ENCODE results near the gene TTC28.
"Not testable (repeated sequence)": the region's sequence is repeated elsewhere in the genome, so short reads cannot be mapped to it uniquely, and the experiment has no call there.

TTC28 gene

DNA sequence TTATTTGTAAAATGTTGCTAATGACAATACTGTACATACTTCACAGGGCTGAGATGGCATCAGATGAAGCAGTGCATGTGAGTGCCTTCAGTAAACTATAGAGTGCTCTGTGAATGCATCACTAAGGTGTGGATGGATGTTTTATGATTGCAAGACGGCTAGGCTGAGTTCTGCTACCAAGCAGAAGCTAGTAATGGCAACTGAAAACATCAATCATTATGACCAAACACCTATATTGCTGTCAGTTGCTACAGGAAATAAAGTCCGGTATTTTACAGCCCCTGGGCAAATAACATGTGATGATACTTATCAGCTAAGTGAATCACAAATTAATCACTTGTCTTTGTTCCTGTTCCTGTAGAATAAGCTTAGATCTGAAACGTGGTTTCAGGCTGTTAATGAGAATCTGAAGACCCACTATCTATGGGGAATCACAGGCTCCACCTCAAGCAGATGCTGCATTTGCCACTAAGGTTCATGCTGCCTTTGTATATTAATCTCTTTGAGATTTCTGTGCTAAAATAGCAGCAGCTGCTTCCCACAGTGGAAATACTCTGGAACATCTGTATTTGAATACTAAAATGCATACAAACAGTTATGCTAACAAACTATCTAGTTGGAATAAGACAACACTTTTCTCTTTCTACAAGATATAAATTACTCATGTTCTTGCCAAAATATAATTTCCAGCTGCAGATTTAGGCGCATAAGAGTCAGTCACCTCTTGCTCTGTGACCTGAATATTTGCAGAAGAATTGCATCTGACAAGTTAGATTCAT, 506.6 kb downstream of the TTC28 start:
- DNase-seq, result no peak

GRCh38 chr22:28171712-28172111, 507.9 kb downstream of the TTC28 start:
- DNase-seq, result no peak

- no peak for DNase-seq
Measured at GRCh38 chr22:28171115-28171514, 508.5 kb downstream of the TTC28 start.

DNA sequence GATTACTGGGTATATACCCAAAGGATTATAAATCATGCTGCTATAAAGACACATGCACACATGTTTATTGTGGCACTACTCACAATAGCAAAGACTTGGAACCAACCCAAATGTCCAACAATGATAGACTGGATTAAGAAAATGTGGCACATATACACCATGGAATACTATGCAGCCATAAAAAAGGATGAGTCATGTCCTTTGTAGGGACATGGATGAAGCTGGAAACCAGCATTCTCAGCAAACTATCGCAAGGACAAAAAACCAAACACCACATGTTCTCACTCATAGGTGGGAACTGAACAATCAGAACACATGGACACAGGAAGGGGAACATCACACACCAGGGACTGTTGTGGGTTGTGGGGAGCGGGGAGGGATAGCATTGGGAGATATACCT, 510.3 kb downstream of the TTC28 start:
- not testable (repeated sequence) for DNase-seq

DNA sequence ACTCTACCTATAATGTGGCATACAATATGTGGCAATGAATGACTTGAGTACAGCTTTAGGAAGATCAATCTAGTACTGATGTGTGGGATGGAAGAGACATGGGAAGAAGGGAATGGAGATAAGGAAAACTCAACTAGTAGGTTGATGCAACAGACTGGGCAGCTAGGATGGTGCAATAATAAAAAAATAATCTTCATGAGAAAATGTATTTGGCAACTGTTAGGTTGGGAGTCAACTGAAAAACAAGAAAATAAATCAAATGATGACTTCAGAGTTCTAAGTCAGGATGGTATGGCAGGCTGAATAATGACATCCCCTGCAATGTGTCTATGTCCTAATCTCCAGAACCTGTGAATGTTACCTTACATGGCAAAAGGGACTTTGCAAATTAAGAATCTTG, 523.8 kb downstream of the TTC28 start:
- DNase-seq, result no peak

DNA sequence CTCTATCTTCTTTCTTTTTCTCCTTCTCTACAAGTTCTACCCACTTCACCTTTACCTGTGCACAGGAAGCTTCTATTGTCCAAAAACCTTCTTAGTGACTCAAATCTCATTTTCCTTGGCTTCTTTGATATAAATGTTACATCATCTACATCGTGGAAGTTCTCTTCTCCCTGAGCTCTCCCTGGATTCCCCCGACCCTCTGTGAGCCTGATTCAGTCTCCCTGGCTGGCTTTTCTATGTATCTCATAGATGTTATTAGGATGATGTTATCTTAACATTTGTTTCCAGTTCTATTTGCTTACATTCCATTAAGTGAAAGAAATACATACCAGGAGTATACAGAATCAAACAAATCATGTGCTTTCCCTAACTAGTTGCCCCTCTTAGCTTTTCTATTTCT, 524.8 kb downstream of the TTC28 start:
- DNase-seq, result no peak

- DNase-seq, result no peak
Measured at GRCh38 chr22:28151151-28151816, 528.4 kb downstream of the TTC28 start.

DNA sequence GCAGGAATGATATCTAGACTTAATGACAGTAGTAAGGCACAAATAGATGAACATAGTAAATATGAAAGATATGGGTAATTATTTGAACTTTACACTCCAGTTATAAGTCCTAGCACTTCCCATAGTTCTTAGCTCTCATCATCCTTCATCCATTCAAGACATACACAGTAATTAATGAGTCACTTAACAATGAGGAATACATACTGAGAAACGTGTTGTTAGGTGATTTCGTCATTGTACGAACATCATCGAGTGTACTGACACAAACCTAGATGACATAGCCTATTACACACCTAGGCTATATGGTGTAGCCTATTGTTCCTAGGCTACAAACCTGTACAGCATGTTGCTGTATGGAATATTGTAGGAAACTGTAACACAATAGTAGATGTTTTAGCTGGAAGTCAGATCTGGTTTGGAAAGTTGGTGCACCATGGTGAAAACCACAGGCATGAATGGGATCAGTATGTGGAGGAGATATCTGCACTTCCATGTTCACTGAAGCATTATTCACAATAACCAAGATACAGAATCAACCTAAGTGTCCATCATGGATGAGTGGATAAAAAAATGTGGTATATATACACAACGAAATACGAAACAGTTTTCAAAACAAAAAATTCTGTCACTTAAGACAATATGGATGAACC, 530.7 kb downstream of the TTC28 start:
- DNase-seq, result no peak

DNA sequence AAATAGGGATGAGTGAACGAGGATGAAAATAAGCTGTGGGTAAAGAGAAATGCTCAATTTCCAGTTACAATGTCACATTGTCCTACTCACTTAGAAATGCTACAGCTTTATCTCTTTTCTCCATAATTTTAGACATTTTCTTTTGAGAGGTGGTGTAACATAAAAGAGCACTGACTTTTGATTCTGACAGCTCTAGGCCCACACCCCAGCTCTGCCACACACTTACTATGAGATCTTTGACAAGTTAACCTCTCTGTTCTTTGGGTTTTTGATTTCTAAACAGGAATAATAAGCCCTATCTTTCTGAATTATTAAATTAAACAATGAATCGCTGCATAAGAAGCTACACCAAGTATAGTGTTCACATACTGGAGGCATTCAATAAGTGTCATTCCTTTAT, 532.2 kb downstream of the TTC28 start:
- no peak for DNase-seq

GRCh38 chr22:28146401-28147314, 533.0 kb downstream of the TTC28 start:
- no peak for DNase-seq

DNA sequence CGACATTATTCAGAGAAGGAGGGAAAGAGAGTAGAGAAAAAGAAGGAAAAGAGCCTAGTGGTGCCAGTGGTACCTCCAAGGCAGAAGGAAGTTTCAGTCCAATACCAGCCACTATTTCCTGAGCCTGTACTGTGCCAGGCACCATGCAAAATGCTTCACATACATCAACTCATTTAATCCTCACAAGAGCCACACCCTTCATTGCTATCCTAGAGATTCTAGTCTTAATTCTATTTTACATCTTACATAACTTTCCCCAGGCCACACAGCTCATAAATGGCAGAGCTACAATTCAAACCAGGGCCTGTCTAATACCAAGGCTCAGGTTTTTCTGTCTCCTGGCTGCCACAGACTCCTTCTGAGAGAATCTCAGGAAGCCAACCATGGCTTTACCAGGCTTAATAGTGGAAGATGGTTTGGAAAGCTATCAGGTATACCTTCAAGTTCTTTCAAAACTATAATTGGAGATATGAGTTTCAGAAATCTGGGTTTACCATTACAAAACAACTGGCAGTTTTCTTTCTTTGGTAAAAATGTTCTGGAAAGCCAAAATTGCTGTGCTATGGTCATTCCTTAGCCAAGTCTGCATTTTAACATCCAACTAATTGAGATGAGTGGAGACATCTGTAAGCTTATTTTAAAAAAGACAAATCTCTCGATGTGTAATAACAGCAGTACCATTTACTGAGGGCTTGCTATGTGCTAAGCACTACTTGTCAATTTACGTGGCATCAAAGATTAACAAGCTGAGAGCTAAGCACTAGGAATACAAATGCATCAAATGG, 535.5 kb downstream of the TTC28 start:
- no peak for DNase-seq

GRCh38 chr22:28143241-28143865, 536.3 kb downstream of the TTC28 start:
- no peak for DNase-seq

- no peak for DNase-seq
Measured at GRCh38 chr22:28142361-28142961, 537.2 kb downstream of the TTC28 start.

DNA sequence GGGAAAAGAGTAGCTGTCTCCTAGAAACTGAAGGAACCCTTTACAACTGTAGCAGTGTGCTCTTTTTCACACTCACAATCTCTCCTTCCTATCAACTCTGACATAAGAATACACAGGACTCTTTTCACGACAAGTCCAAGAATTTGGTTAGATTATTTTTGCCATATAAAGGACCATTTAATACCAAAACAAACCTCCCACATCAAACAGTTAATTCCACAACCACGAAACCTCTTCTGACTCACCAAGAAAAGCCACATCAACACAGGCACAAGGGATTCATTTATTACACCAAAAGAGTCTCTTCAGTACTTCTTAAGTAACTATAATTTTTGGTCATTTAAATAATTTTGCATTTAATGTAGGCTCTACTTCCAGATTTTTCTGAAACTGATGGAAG, 538.0 kb downstream of the TTC28 start:
- DNase-seq, result no peak

DNA sequence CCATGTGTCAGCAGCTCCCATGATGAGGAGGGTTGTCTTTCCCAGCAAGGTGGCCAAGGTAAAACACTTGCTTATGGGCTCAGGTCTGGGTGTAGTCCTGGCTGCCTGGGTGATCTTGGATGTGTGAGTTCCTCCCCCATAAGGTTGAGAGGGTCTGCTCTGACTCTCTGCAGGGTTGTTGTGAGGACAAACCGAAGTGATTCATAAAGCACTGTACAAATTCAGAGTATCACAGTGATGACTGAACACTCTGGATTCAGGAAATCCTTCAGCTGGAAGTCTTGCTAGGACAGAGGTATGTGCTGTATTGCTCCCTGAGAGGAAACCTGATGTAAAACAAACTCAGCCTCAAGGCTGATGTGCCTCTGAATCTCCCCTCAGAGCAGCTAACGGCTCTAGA, 539.7 kb downstream of the TTC28 start:
- DNase-seq, result no peak

DNA sequence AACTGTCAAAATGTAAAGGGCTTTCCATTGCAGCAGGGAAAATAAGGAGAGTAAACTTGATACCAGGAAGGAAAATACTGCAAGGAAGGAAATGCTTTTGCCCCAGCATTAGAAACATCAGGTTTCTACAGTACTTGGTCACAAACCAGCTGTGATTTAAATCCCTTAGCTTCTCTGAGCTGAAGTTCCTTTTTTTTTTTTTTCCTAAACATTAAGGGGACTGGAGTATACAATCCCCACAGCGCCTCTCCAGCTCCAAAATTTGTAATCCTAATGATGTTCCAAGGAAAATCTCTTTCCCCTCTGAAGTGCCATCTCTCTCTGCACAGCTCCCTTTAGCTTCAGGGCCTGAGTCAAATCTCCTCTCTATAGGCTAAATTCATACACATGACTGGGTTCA, 540.1 kb downstream of the TTC28 start:
- no peak for DNase-seq

GRCh38 chr22:28137036-28137435, 542.6 kb downstream of the TTC28 start:
- DNase-seq, result no peak

GRCh38 chr22:28132466-28132865, 547.2 kb downstream of the TTC28 start:
- no peak for DNase-seq

GRCh38 chr22:28129319-28129962, 550.2 kb downstream of the TTC28 start:
- no peak for DNase-seq

- DNase-seq, result no peak
Measured at GRCh38 chr22:28128827-28129226, 550.8 kb downstream of the TTC28 start.

DNA sequence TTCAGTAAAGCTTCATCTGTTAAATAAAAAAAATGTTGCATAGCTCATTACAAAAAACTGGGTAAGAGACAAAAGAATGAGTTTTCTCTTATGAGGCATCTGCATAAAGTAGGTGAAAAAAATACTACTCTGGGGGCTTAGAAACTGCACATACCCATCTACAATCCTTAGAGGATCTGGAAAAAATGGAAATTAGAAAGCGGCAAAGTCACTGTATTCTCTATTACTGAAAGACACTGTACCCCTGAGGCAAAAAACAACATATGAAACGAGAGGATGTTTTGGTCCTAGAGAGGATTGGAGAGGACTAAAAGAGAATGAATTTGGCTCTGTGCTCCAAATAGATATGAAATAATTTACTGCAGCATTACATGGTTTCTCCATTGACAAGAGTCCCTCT, 553.8 kb downstream of the TTC28 start:
- no peak for DNase-seq

Measured in CD4-positive, alpha-beta T cell treated with Interleukin-17A for 1 hour (primary cell).